K562 (cell line): Measurements from ENCODE around the gene NTM. TPM values are rescaled to one million over a fixed set of nuclear protein-coding genes. Genes with fewer than 3 reads are reported as not detected.

Experiments used
- ATAC-seq: fragments of 200-7000 bp; cut with Tn5 transposase; 3 replicates; pipeline ENCODE4 v1.9.1; 2020; ENCODE audit warnings: moderate library complexity
- BruUV-seq: library from RNA; stranded (reverse); fragments of 400-500 nt; replicated peaks from 2 replicates; lab custom pipeline; 2021; lab: Mats Ljungman, UMichigan
- CTCF ChIA-PET: fragments of 300-600 bp; formaldehyde crosslinking; extraction: SDS; loops from one replicate; lab custom pipeline; 2021; ENCODE audit warnings: low intra/inter-chr PET ratio; lab: Yijun Ruan, JAX
- POLR2A ChIA-PET: fragments of 300-600, 350-650 bp; sonication (Branson Sonifier 250); formaldehyde crosslinking; extraction: SDS; loops from one replicate; lab custom pipeline; 2021; ENCODE audit warnings: antibody characterized with exemption, inconsistent platforms; lab: Yijun Ruan, JAX
- DNase-seq, 4 experiments: peaks; one replicate each; pipeline versions ENCODE4 v3.0.0 to v3.0.0-alpha.2; 2011 to 2018; ENCODE audit warnings: low spot score in 3 of 4, mixed read lengths in 3 of 4; ENCODE audit errors: extremely low read depth in 1 of 4
- FAIRE-seq: peaks from 2 replicates; lab custom pipeline; 2011; peaks lifted over from hg19 to GRCh38; lab: Jason Lieb, UNC
- H2AFZ ChIP-seq: 2 replicates; pipeline ENCODE4 v1.6.0; 2011; ENCODE audit warnings: low read depth, low read length, control low read depth, inconsistent platforms
- H3K27ac ChIP-seq: fragments of 200-600 bp; 3 replicates; pipeline ENCODE4 v1.8.0; 2011; ENCODE audit warnings: low read depth, mild to moderate bottlenecking, control low read depth, inconsistent platforms, low read length, moderate library complexity, mixed read lengths; ENCODE audit errors: extremely low read depth
- H3K27me3 ChIP-seq, 2 experiments: fragments of 300-600 bp in 1 of 2; 2 replicates in 1 of 2; 3 replicates in 1 of 2; pipeline versions ENCODE4 v1.6.0 to v1.8.0; 2011; ENCODE audit warnings: inconsistent platforms in 2 of 2, low read length in 2 of 2, mild to moderate bottlenecking in 1 of 2, mixed read lengths in 1 of 2, moderate library complexity in 1 of 2; ENCODE audit not compliant: control insufficient read depth in 2 of 2, insufficient read depth in 2 of 2
- H3K36me3 ChIP-seq: fragments of 300-600 bp; 3 replicates; pipeline ENCODE4 v1.8.0; 2011; ENCODE audit warnings: mild to moderate bottlenecking, low read length, inconsistent platforms; ENCODE audit not compliant: control insufficient read depth, insufficient read depth
- H3K4me1 ChIP-seq, 2 experiments: fragments of 200-600 bp in 1 of 2; replicated peaks in 1 of 2; 2 replicates in 1 of 2; 3 replicates in 1 of 2; pipeline versions ENCODE4 v1.5.1 to v1.8.0; 2011; ENCODE audit warnings: inconsistent platforms in 2 of 2, low read length in 2 of 2, mild to moderate bottlenecking in 1 of 2, mixed read lengths in 1 of 2, moderate library complexity in 1 of 2; ENCODE audit not compliant: control insufficient read depth in 2 of 2, insufficient read depth in 2 of 2
- H3K4me2 ChIP-seq: 2 replicates; pipeline ENCODE4 v1.6.1; 2011; ENCODE audit warnings: low read length, control low read depth, inconsistent platforms, mixed read lengths; ENCODE audit not compliant: insufficient read depth
- H3K4me3 ChIP-seq: fragments of 200-600 bp; sonication (generic), shearing (Covaris generic); 2 replicates; pipeline ENCODE4 v1.5.1; 2016; ENCODE audit warnings: control low read depth, inconsistent platforms
- H3K79me2 ChIP-seq: fragments of 200-600 bp; 3 replicates; pipeline ENCODE4 v1.8.0; 2011; ENCODE audit warnings: low read length, inconsistent platforms; ENCODE audit not compliant: control insufficient read depth, insufficient read depth
- H3K9ac ChIP-seq, 2 experiments: 2 replicates each; pipeline versions ENCODE4 v1.6.0 to v1.6.1; 2011; ENCODE audit warnings: low read depth in 2 of 2, low read length in 2 of 2, control low read depth in 1 of 2, inconsistent platforms in 1 of 2, mild to moderate bottlenecking in 1 of 2, mixed read lengths in 1 of 2; ENCODE audit not compliant: insufficient read depth in 1 of 2
- H3K9me1 ChIP-seq: one replicate; pipeline ENCODE4 v1.6.0; 2011; ENCODE audit warnings: inconsistent platforms, mild to moderate bottlenecking, low read length, moderate library complexity; ENCODE audit not compliant: control insufficient read depth, insufficient read depth
- H3K9me3 ChIP-seq: replicated peaks from 2 replicates; pipeline ENCODE4 v1.5.1; 2011; ENCODE audit warnings: low read depth, low read length, inconsistent platforms; ENCODE audit not compliant: control insufficient read depth, insufficient read depth
- H4K20me1 ChIP-seq: replicated peaks from 2 replicates; pipeline ENCODE4 v1.6.1; 2011; ENCODE audit warnings: low read length, inconsistent platforms, mixed read lengths; ENCODE audit not compliant: control insufficient read depth, insufficient read depth
- BCOR ChIP-seq: fragments of 450-650 bp; IDR thresholded peaks from 2 replicates; pipeline ENCODE4 v1.6.1; 2016
- ETS2 ChIP-seq: IDR thresholded peaks from 2 replicates; pipeline ENCODE4 v1.6.1; 2016; ENCODE audit warnings: borderline replicate concordance, missing genetic modification characterization, mild to moderate bottlenecking, moderate library complexity, missing compliant biosample characterization; ENCODE audit not compliant: poor library complexity, severe bottlenecking
- GMEB1 ChIP-seq: fragments of 250-450 bp; sonication (Bioruptor Pico); IDR thresholded peaks from 2 replicates; pipeline ENCODE4 v1.4.0; 2020; ENCODE audit warnings: mild to moderate bottlenecking
- PRPF4 ChIP-seq: fragments of 200-400 bp; formaldehyde crosslinking; IDR thresholded peaks from one replicate; pipeline ENCODE4 v1.6.1; 2017; ENCODE audit warnings: low read length, low read depth, mild to moderate bottlenecking; ENCODE audit not compliant: insufficient read depth, poor library complexity, severe bottlenecking
- SNIP1 ChIP-seq: fragments of 450-650 bp; IDR thresholded peaks from 2 replicates; pipeline ENCODE4 v1.7.1; 2017; ENCODE audit warnings: low read depth, mild to moderate bottlenecking
- TAF1 ChIP-seq: IDR thresholded peaks from 2 replicates; pipeline ENCODE4 v1.6.1; 2011; ENCODE audit warnings: mild to moderate bottlenecking, low read length, moderate library complexity; ENCODE audit not compliant: insufficient read depth, control insufficient read depth, severe bottlenecking; ENCODE audit errors: extremely low read depth
- THRA ChIP-seq: fragments of 450-650 bp; IDR thresholded peaks from 2 replicates; pipeline ENCODE4 v1.6.1; 2017; ENCODE audit warnings: mild to moderate bottlenecking, moderate library complexity
- ZNF23 ChIP-seq: fragments of 250-450 bp; sonication (Bioruptor Pico); IDR thresholded peaks from 2 replicates; pipeline ENCODE4 v1.4.0; 2020; ENCODE audit warnings: mild to moderate bottlenecking
- WGBS: fragments of 100-300 bp; shearing (Covaris generic); methylation state at CpG from one replicate; pipeline ENCODE4 v1.1.6; 2016; ENCODE audit warnings: low coverage, mixed read lengths; ENCODE audit not compliant: insufficient coverage; ENCODE audit errors: missing lambda C conversion rate; 5-methylcytosine and 5-hydroxymethylcytosine counted together
- in situ Hi-C: fragments of 300-500 bp; cut with MboI; formaldehyde crosslinking; loops from 4 replicates; pipeline ENCODE4 v1.15.0; 2018; ENCODE audit warnings: inconsistent platforms, mixed read lengths
- intact Hi-C: fragments of 100-400 bp; cut with micrococcal nuclease; formaldehyde crosslinking; loops from 2 replicates; pipeline ENCODE4 v1.14.2; 2022
- polyA plus RNA-seq, 8 experiments: library from polyadenylated mRNA; depleted of rRNA in 4 of 8; stranded (reverse) in 5 of 8; unstranded in 3 of 8; fragments of >200 nt; fragmentation: Nextera tagmentation in 2 of 8; fragmentation: Illumina TruSeq in 1 of 8; extraction: Ambion mirVana in 2 of 8; extraction: Trizol in 1 of 8; gene quantifications; 2 replicates each; pipeline versions ENCODE4 v1.2.1 to v1.2.3, GENCODE V29; 2011 to 2014; ENCODE audit warnings: inconsistent platforms in 1 of 8, missing spikeins in 1 of 8
- total RNA-seq, 7 experiments: library from RNA; depleted of rRNA in 6 of 7; stranded (reverse); fragments of >200 nt in 6 of 7; fragmentation: Illumina TruSeq in 2 of 7; extraction: Trizol in 2 of 7; gene quantifications; 2 replicates each; pipeline versions ENCODE4 v1.2.1 to v1.2.3, GENCODE V29; 2011 to 2021; ENCODE audit warnings: low replicate concordance in 1 of 7

Gene NTM
- total and polyA plus RNA-seq, 9 of the 15 experiments (the other 6 are each of a cell fraction or from before 2014, with no cell fraction given): not detected

GRCh38 chr11:132140056-132140455 lies 769.6 kb downstream of the NTM start:
- ChIA-PET POLR2A (no interaction called here), CTCF (no interaction called here)
- H3K27me3 ChIP-seq: no peaks in the 10 kb centered on the region
- no TSS peak for BruUV-seq
- no peak overlapping the region for H2AFZ ChIP-seq
- no peaks in the 10 kb centered on the region for H3K9me3 ChIP-seq
- H3K79me2 ChIP-seq: no peaks in the 10 kb centered on the region
- no peak overlapping the region for H3K9ac ChIP-seq
- WGBS: 4% methylated on average over 3 of the region's 3 CpGs
- H3K36me3 ChIP-seq: no peaks in the 10 kb centered on the region
- FAIRE-seq (no peak), DNase-seq (no peak), ATAC-seq (no peak)
- intact Hi-C loops: no loop called here
- in situ Hi-C loops: no loop called here
- no peaks in the 10 kb centered on the region for H3K4me1 ChIP-seq
- no peaks in the 10 kb centered on the region; the same call in 1 of the 2 replicates for H4K20me1 ChIP-seq
- no peaks in the 10 kb centered on the region for H3K9me1 ChIP-seq
- no peak overlapping the region for H3K27ac ChIP-seq
- TF ChIP-seq TAF1: no peak
- no peak for TF ChIP-seq SNIP1
- H3K4me3 ChIP-seq: no peak overlapping the region
- H3K4me2 ChIP-seq: no peak overlapping the region

- in situ Hi-C loops: no loop called here
- Histone ChIP-seq H3K36me3 (no peaks in the 10 kb centered on the region), H3K4me3 (no peak overlapping the region), H4K20me1 (no peaks in the 10 kb centered on the region; the same call in 1 of the 2 replicates), H3K4me1 (no peaks in the 10 kb centered on the region), H3K9me1 (no peaks in the 10 kb centered on the region), H3K9ac (no peak overlapping the region), H3K79me2 (no peaks in the 10 kb centered on the region), H3K27me3 (no peaks in the 10 kb centered on the region), H3K4me2 (no peak overlapping the region), H3K27ac (no peak overlapping the region)
- no TSS peak for BruUV-seq
- CTCF ChIA-PET: no interaction called here
- no peak for ATAC-seq
- WGBS: 0% methylated on average over 9 of the region's 9 CpGs
- DNase-seq: no peak
- intact Hi-C loops: no loop called here
- TF ChIP-seq PRPF4: no peak
- TF ChIP-seq BCOR: no peak
- TF ChIP-seq ETS2 (tag): no peak
- TF ChIP-seq GMEB1 (CRISPR knock-in tag): no peak
- TF ChIP-seq ZNF23 (CRISPR knock-in tag): no peak
- TF ChIP-seq THRA: no peak
- TF ChIP-seq, all 486 proteins: peak for 0
- no peaks in the 10 kb centered on the region for H3K9me3 ChIP-seq
- FAIRE-seq: no peak
- H2AFZ ChIP-seq: no peak overlapping the region
- POLR2A ChIA-PET: no interaction called here
Observed at GRCh38 chr11:132142121-132142520, 771.7 kb downstream of the NTM start.
